OCI-M2 (cell line): ENCODE data around the gene ZNF23.

Experiments used
- DNase-seq: peaks from one replicate; lab custom pipeline; 2025; ENCODE audit not compliant: unreplicated experiment; lab: John Stamatoyannopoulos, UW

ZNF23 gene

GRCh38 chr16:71472051-71472450, 10.0 kb upstream of the ZNF23 start:
- DNase-seq, result no peak

- no peak for DNase-seq
Measured at GRCh38 chr16:71467810-71468209, 5.8 kb upstream of the ZNF23 start.

GRCh38 chr16:71464231-71464630, 2.2 kb upstream of the ZNF23 start:
- no peak for DNase-seq

- no peak for DNase-seq
Measured at GRCh38 chr16:71460941-71461340, 1.1 kb downstream of the ZNF23 start.

GRCh38 chr16:71460236-71460635, 1.8 kb downstream of the ZNF23 start:
- no peak for DNase-seq

GRCh38 chr16:71459510-71459909, 2.5 kb downstream of the ZNF23 start:
- no peak for DNase-seq

GRCh38 chr16:71456801-71457200, 5.2 kb downstream of the ZNF23 start:
- no peak for DNase-seq

GRCh38 chr16:71453036-71453435, 9.0 kb downstream of the ZNF23 start:
- no peak for DNase-seq

- no peak for DNase-seq
Measured at GRCh38 chr16:71449020-71449419, 13.0 kb downstream of the ZNF23 start.

GRCh38 chr16:71448274-71448866, 13.7 kb downstream of the ZNF23 start:
- no peak for DNase-seq

GRCh38 chr16:71443714-71444113, 18.3 kb downstream of the ZNF23 start:
- no peak for DNase-seq

- DNase-seq, result no peak
Measured at GRCh38 chr16:71442051-71442440, 20.0 kb downstream of the ZNF23 start, which contains the start of gene TLE7. Gene TLE7 (minus strand): TSS chr16:71442054. CDS start chr16:71433324, 8,730 bp downstream.

GRCh38 chr16:71441348-71442050, 20.5 kb downstream of the ZNF23 start:
- no peak for DNase-seq

GRCh38 chr16:71440669-71441347, 21.2 kb downstream of the ZNF23 start:
- DNase-seq, result no peak

- no peak for DNase-seq
Measured at GRCh38 chr16:71439523-71439922, 22.5 kb downstream of the ZNF23 start.

- no peak for DNase-seq
Measured at GRCh38 chr16:71436473-71436872, 25.6 kb downstream of the ZNF23 start.

- DNase-seq, result no peak
Measured at GRCh38 chr16:71432906-71433305, 29.1 kb downstream of the ZNF23 start.

- DNase-seq, result no peak
Measured at GRCh38 chr16:71431991-71432390, 30.1 kb downstream of the ZNF23 start.

GRCh38 chr16:71431176-71431575, 30.9 kb downstream of the ZNF23 start:
- no peak for DNase-seq

GRCh38 chr16:71430744-71431143, 31.3 kb downstream of the ZNF23 start:
- DNase-seq, result no peak

GRCh38 chr16:71429581-71429980, 32.5 kb downstream of the ZNF23 start:
- DNase-seq, result no peak

GRCh38 chr16:71428883-71429282, 33.2 kb downstream of the ZNF23 start:
- DNase-seq, result no peak
